ENCODE results near the gene LPP.

DNA sequence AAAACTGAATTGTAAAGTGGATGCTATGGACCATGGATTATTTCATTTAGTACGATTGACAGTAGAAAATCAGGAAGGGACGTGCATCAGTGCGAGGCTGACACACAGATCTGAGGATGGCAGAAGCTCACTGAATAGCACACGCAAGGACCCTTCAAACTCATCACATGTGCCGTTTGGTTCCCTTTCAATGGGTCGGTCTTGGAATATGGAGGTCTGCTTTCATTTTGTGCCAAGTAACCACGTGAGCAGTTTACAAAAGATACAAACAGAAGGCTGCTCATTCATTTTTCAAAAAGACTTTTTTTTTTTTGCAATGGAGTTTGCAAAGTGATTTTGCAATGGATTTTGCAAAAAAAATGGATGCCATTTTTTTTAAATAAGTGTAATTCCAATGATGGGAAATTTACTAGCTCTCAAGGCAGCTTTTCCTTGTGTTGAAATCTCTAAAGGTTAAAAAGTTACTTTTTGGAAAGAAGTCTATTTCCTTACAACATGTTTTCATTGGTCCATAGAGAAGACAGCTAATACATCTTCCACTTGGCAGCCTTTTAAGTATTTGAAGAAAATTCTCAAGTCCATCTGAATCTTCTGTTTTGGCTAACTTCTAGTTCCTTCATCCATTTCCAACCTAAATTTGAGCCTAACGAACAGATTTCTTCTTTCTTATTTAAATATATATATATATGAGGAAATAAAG, 625.5 kb downstream of the LPP start:
- TF ChIP-seq, protein P1, sequence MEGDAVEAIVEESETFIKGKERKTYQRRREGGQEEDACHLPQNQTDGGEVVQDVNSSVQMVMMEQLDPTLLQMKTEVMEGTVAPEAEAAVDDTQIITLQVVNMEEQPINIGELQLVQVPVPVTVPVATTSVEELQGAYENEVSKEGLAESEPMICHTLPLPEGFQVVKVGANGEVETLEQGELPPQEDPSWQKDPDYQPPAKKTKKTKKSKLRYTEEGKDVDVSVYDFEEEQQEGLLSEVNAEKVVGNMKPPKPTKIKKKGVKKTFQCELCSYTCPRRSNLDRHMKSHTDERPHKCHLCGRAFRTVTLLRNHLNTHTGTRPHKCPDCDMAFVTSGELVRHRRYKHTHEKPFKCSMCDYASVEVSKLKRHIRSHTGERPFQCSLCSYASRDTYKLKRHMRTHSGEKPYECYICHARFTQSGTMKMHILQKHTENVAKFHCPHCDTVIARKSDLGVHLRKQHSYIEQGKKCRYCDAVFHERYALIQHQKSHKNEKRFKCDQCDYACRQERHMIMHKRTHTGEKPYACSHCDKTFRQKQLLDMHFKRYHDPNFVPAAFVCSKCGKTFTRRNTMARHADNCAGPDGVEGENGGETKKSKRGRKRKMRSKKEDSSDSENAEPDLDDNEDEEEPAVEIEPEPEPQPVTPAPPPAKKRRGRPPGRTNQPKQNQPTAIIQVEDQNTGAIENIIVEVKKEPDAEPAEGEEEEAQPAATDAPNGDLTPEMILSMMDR (IDR thresholded peaks at IDR 0.05 in 2 of 3, conservative IDR thresholded peaks at IDR 0.05 in 1 of 3; ENCODE audit: control insufficient read depth in 2 of 3, extremely low read depth in 1 of 3, insufficient read depth in 1 of 3, low read depth in 3 of 3, low read length in 3 of 3): no peak
- no peak for TF ChIP-seq ZNF207 (IDR thresholded peaks at IDR 0.05; ENCODE audit: borderline replicate concordance)
- TF ChIP-seq SMAD1 (IDR thresholded peaks at IDR 0.05; ENCODE audit: low read depth, partially characterized antibody): no peak

All from GM12878 (cell line).